GM12892 (cell line): Measurements from ENCODE around the gene KIF17.

ENCODE experiments used
- DNase-seq: peaks from one replicate; pipeline ENCODE4 v3.0.0; 2011; ENCODE audit not compliant: insufficient read length
- FAIRE-seq: peaks from 2 replicates; lab custom pipeline; 2011; peaks lifted over from hg19 to GRCh38; lab: Jason Lieb, UNC
- POLR2A ChIP-seq: IDR thresholded peaks from 2 replicates; pipeline ENCODE4 v1.6.1; 2011; ENCODE audit warnings: low read depth, low read length, control low read depth
- POLR2AphosphoS5 ChIP-seq: IDR thresholded peaks from 2 replicates; pipeline ENCODE4 v1.6.1; 2011; ENCODE audit warnings: low read depth, low read length, control low read depth
- TAF1 ChIP-seq: IDR thresholded peaks from 2 replicates; pipeline ENCODE4 v1.6.1; 2011; ENCODE audit warnings: low read depth, mild to moderate bottlenecking, control low read depth, low read length, borderline replicate concordance

KIF17 gene

DNA sequence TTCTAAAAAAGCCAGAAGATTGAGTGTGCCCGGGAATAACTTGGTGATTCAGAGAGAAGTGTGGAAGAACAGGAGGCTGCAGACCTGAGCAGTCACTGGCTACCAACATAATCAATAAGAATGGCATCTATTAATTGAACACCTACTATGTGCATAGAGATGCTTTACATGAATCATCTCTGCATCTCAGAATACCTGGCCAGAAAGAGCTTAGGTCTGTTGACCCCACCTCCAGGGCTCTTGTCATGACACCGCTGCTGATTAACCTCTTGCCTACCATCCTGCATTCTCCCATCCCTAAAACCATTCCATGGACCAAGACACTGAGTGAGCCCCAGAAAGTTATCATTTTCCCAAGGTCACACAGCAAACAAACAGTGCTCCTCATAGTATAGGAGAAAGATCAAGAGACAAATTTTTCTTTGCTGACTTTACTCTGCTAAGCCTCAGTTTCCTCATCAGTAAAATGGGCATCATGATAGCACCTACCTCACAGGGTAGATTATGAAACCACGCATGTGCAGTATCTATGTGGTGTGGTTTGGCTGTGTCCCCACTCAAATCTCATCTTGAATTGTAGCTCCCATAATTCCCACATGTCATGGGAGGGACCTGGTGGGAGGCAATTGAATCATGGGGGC, 100.8 kb downstream of the KIF17 start:
- TF ChIP-seq POLR2A (no peak), TAF1 (no peak), POLR2AphosphoS5 (no peak)
- FAIRE-seq (no peak), DNase-seq (no peak)

DNA sequence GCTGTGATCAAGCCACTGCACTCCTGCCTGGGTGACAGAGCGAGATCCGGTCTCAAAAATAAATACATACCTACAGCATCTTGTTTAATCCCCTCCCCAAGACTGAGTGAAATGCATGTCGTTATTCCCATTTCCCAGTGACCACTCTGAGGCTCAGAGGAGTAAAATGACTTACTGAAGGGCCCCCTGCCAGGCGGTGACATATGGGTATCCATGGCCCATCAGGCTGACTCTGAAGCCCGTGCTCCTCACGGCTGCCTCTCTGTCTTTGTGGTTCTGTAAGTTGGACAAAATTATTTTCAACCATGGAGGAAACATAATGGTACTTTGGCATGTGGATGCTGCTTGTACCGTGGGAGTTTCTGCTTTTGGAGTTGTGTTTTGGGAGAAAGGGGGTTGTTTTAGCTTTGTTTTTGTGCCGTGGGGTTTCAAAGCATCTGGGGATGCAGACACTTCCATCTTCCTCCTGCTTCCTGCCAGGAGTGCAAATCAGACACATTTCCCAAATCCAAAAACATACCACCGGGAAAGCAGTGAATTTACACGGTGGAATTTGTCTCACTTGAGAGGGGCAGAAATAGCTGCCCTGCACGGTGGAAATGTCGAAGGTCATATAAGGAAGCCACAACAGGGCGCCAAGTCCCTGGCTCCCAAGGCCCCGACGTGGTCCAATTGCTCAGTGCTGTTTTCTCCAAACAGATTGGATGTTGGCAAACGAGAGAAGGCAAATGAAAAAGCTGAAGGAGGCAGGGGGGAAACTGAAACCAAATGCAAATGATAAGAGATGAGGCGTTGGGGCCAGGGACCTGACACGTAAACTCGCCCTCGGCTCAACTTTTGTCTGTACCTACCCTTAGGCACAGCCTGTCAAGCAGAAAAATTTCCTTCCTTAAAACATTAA, 101.6 kb downstream of the KIF17 start:
- DNase-seq (peak; percentile 33), FAIRE-seq (peak; percentile 89)
- TF ChIP-seq POLR2A (no peak), TAF1 (no peak), POLR2AphosphoS5 (no peak)

DNA sequence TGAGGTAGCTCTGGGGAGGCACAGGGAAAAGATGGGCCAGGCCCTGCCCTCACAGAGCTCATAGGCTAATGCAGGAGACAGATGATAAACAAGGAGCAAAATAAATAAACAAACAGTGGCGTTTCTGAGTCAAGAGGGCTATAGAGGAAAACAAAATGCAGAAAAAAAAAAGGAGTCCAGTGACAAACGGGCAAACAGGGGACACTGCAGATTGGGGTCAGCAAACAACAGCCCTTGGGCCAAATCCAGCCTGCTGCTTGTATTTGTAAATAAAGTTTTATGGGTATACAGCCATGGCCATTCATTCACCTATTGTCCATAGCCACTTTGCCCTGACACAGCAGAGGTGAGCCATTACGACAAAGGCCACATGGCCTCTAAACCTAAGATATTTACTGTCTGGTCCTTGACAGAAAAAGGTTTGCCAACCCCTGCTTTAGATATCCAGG, 103.7 kb downstream of the KIF17 start:
- TF ChIP-seq POLR2AphosphoS5 = no peak
- no peak for FAIRE-seq

More for the DNA sequence above, 103.7 kb downstream of the KIF17 start:
- no peak for DNase-seq
